GM19455 (cell line): ENCODE data around the gene GRIK1.

Source experiments
- ATAC-seq: cut with Tn5 transposase; IDR thresholded peaks from one replicate; pipeline ENCODE4 v1.9.1; 2021; ENCODE audit not compliant: unreplicated experiment

GRIK1 gene

DNA sequence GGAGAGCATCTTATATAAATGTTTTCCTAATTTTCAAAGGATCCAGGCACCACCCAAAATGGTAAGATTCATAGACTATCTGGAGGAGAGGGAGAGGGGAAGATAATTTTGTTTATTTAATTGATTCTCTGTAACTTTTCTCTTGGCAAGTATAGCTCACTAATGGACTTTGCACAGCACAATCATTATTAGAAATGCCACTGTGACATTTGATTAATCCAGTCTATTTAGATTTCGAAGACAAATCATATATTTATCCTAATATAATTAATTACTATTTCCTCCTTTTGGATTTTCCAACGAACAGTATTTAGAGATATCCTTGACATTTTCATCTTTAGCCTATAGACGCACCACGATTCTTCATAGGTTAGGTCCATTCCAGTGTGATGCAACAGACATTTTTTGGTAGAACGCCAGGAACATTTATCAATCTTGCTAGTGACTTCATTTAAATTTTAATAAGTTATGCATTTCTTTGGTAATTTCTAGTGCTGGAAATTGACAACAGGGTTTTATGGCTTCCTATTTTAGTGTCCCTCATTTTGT, 152.4 kb downstream of the GRIK1 start:
- ATAC-seq: no peak

GRCh38 chr21:29786496-29787360, 153.1 kb downstream of the GRIK1 start:
- ATAC-seq: no peak

DNA sequence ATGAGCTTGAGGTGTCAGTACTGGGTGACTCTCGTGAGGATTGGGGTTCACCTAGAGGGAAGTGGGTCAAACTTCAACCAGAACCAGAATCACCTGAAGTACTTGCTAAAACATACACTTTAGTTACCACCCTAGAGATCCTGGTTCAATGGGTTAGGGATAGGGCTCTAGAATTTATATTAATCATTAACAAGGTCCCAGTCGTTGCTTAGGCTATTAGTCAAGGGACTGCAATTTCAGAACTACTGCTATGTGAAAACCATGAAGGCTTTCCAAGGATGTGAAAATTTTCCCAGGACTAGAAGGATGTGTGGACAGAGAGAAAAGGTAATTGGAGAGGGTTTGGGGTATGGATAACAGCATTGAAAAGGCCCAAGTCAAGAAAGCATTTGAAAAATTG, 162.6 kb downstream of the GRIK1 start:
- ATAC-seq: no peak

- ATAC-seq: no peak
Measured at GRCh38 chr21:29775462-29775861, 164.3 kb downstream of the GRIK1 start.

GRCh38 chr21:29771491-29772066, 168.2 kb downstream of the GRIK1 start:
- ATAC-seq: no peak

- ATAC-seq: no peak
Measured at GRCh38 chr21:29763674-29764073, 176.1 kb downstream of the GRIK1 start.

- ATAC-seq: no peak
Measured at GRCh38 chr21:29762570-29763082, 177.2 kb downstream of the GRIK1 start.

DNA sequence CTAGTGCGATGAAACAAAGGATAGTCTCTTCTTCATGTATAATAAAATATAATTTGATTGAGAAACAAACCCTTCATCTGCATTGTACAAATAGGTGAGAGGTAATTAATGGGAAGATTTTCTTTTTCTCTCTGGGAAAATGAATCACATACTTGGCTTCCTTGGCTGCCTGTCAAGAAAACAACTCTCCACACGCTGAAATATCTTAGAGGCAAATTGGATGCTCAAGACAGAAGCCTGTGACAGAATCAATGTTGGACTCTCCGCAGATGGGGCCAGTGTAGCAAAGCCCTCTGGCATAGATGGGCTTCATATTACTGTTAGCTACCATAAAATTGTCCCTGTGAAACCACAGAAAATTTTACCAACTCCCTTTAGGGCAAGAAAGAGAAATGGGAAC, 186.6 kb downstream of the GRIK1 start:
- ATAC-seq: no peak

- no peak for ATAC-seq
Measured at GRCh38 chr21:29751473-29752185, 188.2 kb downstream of the GRIK1 start.

DNA sequence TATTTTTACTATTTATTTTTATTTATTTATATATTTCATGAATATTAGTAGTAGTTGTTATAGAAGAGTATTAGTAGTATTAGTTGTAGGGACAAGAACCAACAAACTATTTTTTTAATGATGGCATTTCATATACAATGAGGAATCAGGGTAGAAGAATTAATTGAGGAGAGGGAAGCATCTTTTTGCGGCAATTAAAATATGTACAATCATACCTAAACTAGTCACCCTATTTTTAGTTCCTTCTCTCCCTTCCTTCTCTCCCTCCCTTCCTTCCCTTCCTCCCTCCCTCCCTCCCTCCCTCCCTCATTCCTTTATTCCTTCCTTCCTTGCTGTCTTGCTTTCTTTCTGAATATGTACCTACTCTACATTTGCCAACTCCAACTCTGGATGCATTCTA, 189.8 kb downstream of the GRIK1 start:
- ATAC-seq: no peak

- no peak for ATAC-seq
Measured at GRCh38 chr21:29749223-29749622, 190.6 kb downstream of the GRIK1 start.

- ATAC-seq: no peak
Measured at GRCh38 chr21:29748391-29749167, 191.2 kb downstream of the GRIK1 start.

DNA sequence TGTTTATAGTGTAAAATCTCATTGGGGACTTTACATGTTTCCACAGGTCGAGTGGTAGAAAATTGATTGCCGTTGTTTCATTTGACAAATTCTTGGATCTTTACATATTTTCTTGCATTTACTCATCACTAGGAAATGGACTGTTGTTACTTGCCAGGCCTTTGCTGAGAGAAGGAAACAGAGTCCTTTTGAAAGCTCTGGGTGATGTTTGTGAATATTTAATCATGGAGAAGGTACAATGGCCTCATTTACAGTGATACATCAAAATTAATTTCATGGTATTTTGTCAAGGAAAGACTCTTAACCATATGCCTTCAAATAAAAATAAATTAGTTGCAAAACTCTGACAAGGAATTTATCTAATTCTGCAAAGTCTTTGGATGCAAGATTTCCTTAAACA, 198.0 kb downstream of the GRIK1 start:
- ATAC-seq: no peak

DNA sequence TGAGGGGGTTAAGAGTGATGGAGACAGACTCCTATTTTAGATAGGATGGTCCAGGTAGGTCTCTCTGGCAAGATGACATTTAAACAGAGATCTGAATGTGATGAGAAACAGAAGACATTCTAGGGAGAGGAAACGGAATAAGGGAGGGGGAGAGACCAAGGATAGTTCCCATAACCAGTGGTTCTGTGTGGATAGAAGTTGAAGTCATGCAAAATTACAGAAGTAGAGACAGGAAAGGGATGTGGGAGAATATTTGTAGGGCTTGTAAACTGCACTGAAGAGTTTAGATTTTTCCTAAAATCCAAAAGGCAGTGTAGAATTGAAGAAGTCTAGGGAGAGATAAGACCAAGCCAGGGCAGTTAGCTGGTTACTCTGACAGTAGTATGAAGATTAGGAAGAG, 200.6 kb downstream of the GRIK1 start:
- ATAC-seq: no peak

GRCh38 chr21:29738730-29739129, 201.1 kb downstream of the GRIK1 start:
- ATAC-seq: no peak

- ATAC-seq: no peak
Measured at GRCh38 chr21:29737186-29737585, 202.6 kb downstream of the GRIK1 start.

DNA sequence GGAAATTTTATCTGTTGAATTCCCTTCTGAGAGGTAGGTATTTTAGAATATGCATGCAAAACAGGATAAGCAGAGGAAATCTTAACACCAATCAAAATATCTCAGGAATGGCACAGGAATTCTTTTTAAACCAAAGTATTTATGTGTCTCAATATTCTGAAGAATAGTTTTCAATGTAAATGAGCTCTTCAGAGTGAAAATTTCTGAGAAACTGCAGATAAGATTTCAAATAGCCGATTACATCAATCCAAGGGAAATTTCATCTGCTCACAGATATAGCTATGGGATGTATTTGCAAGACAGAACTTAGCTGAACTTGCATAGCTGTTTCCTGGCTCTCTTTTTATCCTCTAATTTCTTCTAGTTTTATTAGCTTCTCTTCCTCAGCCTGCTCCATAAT, 209.5 kb downstream of the GRIK1 start:
- ATAC-seq: no peak

DNA sequence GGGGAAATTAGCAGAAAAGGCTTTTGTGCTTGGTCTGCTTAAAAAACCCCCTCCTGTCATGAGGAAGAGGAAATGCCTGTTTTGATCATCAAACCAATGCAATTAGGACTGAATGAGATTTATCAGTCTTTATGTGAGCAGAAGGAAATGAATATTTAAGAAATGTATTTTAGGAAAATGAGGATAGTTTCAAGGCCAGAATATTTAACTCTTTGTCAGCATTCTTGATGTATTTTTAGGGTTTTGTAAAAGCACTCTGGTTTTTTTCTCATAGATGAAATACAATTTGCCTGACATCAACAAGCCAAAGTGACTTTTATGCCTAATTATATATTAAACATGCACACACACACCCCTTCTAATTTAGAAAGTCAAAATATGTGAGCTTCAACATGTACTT, 213.8 kb downstream of the GRIK1 start:
- ATAC-seq: no peak

- ATAC-seq: no peak
Measured at GRCh38 chr21:29725025-29725736, 214.6 kb downstream of the GRIK1 start.

GRCh38 chr21:29721964-29722363, 217.8 kb downstream of the GRIK1 start:
- no peak for ATAC-seq
